Ovary (tissue), 3 donors: ENCODE data around the gene VPS25.
"Not testable (repeated sequence)": the region's sequence is repeated elsewhere in the genome, so short reads cannot be mapped to it uniquely, and the experiment has no call there.

Experiments
- CTCF ChIP-seq, 3 donors: fragments of 450-650 bp in 2 of 3; fragments of 200-600 bp in 1 of 3; IDR thresholded peaks; one replicate each; pipeline versions ENCODE4 v1.5.1 to v1.8.0; 2016 to 2022; ENCODE audit warnings: antibody characterized with exemption in 3 of 3, mild to moderate bottlenecking in 1 of 3
- EP300 ChIP-seq: sonication (generic); formaldehyde crosslinking; IDR thresholded peaks from one replicate; pipeline ENCODE4 v1.6.1; 2017; ENCODE audit warnings: antibody characterized with exemption
- donor health status: DM: no; HTN: no; CAD: no.

GRCh38 chr17:42769964-42770363, 3.3 kb upstream of the VPS25 start:
- not testable (repeated sequence) for TF ChIP-seq CTCF (IDR thresholded peaks at IDR 0.05); EP300
